Measurements from ENCODE around the gene MTIF3.

DNA sequence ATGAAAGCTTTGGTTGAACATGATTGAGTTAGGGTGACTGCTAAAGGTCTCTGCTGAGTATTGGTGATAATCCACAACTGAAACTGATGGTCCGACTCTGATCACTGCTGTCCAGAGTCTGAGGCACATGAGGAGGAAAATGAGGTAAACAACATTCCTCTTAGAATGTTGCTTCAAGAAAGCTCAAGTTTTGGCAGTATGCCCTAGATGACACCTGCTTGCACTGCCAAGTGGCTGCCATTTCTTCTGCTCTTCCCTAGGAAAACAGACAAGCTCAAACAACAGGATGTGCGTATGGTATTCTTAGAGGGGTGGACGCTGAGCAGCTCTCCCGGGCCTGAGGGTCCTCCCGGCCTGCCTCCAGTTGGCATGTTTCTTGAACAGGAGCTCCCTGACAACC is 15.2 kb upstream of the MTIF3 start:
- TF ChIP-seq, protein P1, sequence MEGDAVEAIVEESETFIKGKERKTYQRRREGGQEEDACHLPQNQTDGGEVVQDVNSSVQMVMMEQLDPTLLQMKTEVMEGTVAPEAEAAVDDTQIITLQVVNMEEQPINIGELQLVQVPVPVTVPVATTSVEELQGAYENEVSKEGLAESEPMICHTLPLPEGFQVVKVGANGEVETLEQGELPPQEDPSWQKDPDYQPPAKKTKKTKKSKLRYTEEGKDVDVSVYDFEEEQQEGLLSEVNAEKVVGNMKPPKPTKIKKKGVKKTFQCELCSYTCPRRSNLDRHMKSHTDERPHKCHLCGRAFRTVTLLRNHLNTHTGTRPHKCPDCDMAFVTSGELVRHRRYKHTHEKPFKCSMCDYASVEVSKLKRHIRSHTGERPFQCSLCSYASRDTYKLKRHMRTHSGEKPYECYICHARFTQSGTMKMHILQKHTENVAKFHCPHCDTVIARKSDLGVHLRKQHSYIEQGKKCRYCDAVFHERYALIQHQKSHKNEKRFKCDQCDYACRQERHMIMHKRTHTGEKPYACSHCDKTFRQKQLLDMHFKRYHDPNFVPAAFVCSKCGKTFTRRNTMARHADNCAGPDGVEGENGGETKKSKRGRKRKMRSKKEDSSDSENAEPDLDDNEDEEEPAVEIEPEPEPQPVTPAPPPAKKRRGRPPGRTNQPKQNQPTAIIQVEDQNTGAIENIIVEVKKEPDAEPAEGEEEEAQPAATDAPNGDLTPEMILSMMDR (tag by site-specific recombination; IDR thresholded peaks at IDR 0.05) = no peak
- TF ChIP-seq, protein P2, sequence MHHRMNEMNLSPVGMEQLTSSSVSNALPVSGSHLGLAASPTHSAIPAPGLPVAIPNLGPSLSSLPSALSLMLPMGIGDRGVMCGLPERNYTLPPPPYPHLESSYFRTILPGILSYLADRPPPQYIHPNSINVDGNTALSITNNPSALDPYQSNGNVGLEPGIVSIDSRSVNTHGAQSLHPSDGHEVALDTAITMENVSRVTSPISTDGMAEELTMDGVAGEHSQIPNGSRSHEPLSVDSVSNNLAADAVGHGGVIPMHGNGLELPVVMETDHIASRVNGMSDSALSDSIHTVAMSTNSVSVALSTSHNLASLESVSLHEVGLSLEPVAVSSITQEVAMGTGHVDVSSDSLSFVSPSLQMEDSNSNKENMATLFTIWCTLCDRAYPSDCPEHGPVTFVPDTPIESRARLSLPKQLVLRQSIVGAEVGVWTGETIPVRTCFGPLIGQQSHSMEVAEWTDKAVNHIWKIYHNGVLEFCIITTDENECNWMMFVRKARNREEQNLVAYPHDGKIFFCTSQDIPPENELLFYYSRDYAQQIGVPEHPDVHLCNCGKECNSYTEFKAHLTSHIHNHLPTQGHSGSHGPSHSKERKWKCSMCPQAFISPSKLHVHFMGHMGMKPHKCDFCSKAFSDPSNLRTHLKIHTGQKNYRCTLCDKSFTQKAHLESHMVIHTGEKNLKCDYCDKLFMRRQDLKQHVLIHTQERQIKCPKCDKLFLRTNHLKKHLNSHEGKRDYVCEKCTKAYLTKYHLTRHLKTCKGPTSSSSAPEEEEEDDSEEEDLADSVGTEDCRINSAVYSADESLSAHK (tag by site-specific recombination; IDR thresholded peaks at IDR 0.05) = no peak
- TF ChIP-seq ZNF530 (tag by site-specific recombination; IDR thresholded peaks at IDR 0.05; ENCODE audit: low read depth) (no peak), ZNF785 (tag by site-specific recombination; IDR thresholded peaks at IDR 0.05) (no peak), SP2 (tag by site-specific recombination; IDR thresholded peaks at IDR 0.05) (no peak), KLF9 (tag by site-specific recombination; IDR thresholded peaks at IDR 0.05; ENCODE audit: low read depth) (no peak)
